Transverse colon (tissue), 4 donors: ENCODE measurements around the gene AGAP1. TPM values are rescaled to one million over a fixed set of nuclear protein-coding genes. Genes with fewer than 3 reads are reported as not detected.

Source experiments
- DNase-seq: peaks from one replicate; pipeline ENCODE4 v3.0.0-alpha.2; 2019
- H3K27ac ChIP-seq, 4 donors: fragments of 200-600 bp; sonication (generic); 2 replicates each; pipeline ENCODE4 v1.5.1; 2016 to 2018; ENCODE audit warnings: inconsistent platforms in 4 of 4
- H3K27me3 ChIP-seq: fragments of 200-600 bp; sonication (generic); 2 replicates; pipeline ENCODE4 v1.5.1; 2017; ENCODE audit warnings: inconsistent platforms
- H3K36me3 ChIP-seq, 4 donors: fragments of 200-600 bp; sonication (generic); 2 replicates each; pipeline ENCODE4 v1.5.1; 2017 to 2019; ENCODE audit warnings: inconsistent platforms in 4 of 4
- H3K4me1 ChIP-seq, 4 donors: fragments of 200-600 bp; sonication (generic); 2 replicates each; pipeline ENCODE4 v1.5.1; 2017 to 2020; ENCODE audit warnings: inconsistent platforms in 4 of 4
- H3K4me3 ChIP-seq, 4 donors: fragments of 200-600 bp; sonication (generic); 1 replicate in 1 of 4; 2 replicates in 3 of 4; pipeline versions ENCODE4 v1.5.1 to v1.6.1; 2017 to 2019; ENCODE audit warnings: inconsistent platforms in 4 of 4
- H3K9me3 ChIP-seq, 2 donors: fragments of 200-600 bp; sonication (generic); 2 replicates each; pipeline ENCODE4 v1.5.1; 2017 to 2019; ENCODE audit warnings: inconsistent platforms in 2 of 2
- EP300 ChIP-seq: sonication (generic); formaldehyde crosslinking; IDR thresholded peaks from one replicate; pipeline ENCODE4 v1.6.1; 2017; ENCODE audit warnings: antibody characterized with exemption, low read depth
- POLR2A ChIP-seq: fragments of 450-650 bp; IDR thresholded peaks from one replicate; pipeline ENCODE4 v1.6.1; 2016; ENCODE audit warnings: antibody characterized with exemption, mild to moderate bottlenecking, moderate library complexity
- POLR2AphosphoS5 ChIP-seq, 3 donors: sonication (generic); formaldehyde crosslinking; IDR thresholded peaks; one replicate each; pipeline ENCODE4 v1.6.1; 2016; ENCODE audit warnings: antibody characterized with exemption in 3 of 3
- whole genome bisulfite sequencing, 2 donors: methylation state at CpG; one replicate each; pipeline ENCODE4 v1.1.5; 2018; ENCODE audit warnings: low coverage in 1 of 2; 5-methylcytosine and 5-hydroxymethylcytosine counted together
- in situ Hi-C, 4 donors: fragments of 200-750 bp; cut with MboI; loops; one replicate each; pipeline versions ENCODE4 v1.15.0 to v1.15.1; 2017; ENCODE audit warnings: low sequenced_read_pairs in 3 of 4, low pct_ligation_motif_present in 1 of 4, low pct_unique_long_range_greater_than_20kb in 1 of 4
- intact Hi-C: fragments of 100-400 bp; cut with DNase I; formaldehyde crosslinking; loops from one replicate; pipeline ENCODE4 v1.15.1; 2023; ENCODE audit warnings: low total_unique reads
- total RNA-seq, 4 donors: library from RNA; depleted of rRNA; stranded (reverse); fragments of >200 nt; gene quantifications; one replicate each; pipeline ENCODE4 v1.1.0, GENCODE V29; 2016
- TF ChIP-seq, protein P1 (sequence below), 5 experiments: fragments of 200-600 bp in 3 of 5; fragments of 450-650 bp in 2 of 5; sonication (generic) in 3 of 5; IDR thresholded peaks; 1 replicate in 2 of 5; 2 replicates in 3 of 5; pipeline ENCODE4 v1.5.1; 2016 to 2017; ENCODE audit warnings: antibody characterized with exemption in 5 of 5, inconsistent platforms in 3 of 5, mild to moderate bottlenecking in 2 of 5, moderate library complexity in 1 of 5

The AGAP1 gene
- total RNA-seq, 4 donors from 2014 or later = 56.1 to 96.9 (median 71.2) TPM

DNA sequence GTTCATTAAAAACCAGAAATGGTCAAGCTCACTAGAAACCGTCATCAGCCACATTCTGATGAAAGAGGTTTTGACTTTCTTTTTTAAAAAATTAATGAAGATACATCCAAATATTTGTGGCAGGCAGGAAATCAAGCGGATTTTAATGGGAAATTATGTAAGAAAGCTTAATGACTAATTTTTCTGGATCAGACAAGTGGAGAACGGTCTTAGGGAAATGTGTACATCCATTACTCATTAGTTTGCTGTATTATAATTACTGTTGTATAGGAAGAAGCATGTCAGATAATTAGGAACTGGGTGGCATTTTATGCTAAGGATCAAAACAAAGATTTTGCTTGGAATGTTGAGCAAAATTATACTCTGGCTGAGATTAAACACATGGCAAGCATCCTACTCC lies 39.4 kb downstream of the AGAP1 start:
- intact Hi-C loops (no loop called here), in situ Hi-C loops (no loop called here)
- H3K27me3 ChIP-seq = no peaks in the 10 kb centered on the region
- no peak overlapping the region for H3K27ac ChIP-seq
- no peak overlapping the region for H3K4me3 ChIP-seq
- H3K9me3 ChIP-seq = no peaks in the 10 kb centered on the region
- no peaks in the 10 kb centered on the region for H3K36me3 ChIP-seq
- no peak for DNase-seq
- TF ChIP-seq, protein P1, sequence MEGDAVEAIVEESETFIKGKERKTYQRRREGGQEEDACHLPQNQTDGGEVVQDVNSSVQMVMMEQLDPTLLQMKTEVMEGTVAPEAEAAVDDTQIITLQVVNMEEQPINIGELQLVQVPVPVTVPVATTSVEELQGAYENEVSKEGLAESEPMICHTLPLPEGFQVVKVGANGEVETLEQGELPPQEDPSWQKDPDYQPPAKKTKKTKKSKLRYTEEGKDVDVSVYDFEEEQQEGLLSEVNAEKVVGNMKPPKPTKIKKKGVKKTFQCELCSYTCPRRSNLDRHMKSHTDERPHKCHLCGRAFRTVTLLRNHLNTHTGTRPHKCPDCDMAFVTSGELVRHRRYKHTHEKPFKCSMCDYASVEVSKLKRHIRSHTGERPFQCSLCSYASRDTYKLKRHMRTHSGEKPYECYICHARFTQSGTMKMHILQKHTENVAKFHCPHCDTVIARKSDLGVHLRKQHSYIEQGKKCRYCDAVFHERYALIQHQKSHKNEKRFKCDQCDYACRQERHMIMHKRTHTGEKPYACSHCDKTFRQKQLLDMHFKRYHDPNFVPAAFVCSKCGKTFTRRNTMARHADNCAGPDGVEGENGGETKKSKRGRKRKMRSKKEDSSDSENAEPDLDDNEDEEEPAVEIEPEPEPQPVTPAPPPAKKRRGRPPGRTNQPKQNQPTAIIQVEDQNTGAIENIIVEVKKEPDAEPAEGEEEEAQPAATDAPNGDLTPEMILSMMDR (IDR thresholded peaks at IDR 0.05) = no peak
- TF ChIP-seq POLR2AphosphoS5 (IDR thresholded peaks at IDR 0.05) (no peak), POLR2A (no peak), EP300 (no peak)
- WGBS, 2 donors = 61 to 70% methylated on average over 3 of the region's 3 CpGs
- H3K4me1 ChIP-seq = peaks cover 4 to 33% (median 13%) of the 10 kb centered on the region in 4 donors

DNA sequence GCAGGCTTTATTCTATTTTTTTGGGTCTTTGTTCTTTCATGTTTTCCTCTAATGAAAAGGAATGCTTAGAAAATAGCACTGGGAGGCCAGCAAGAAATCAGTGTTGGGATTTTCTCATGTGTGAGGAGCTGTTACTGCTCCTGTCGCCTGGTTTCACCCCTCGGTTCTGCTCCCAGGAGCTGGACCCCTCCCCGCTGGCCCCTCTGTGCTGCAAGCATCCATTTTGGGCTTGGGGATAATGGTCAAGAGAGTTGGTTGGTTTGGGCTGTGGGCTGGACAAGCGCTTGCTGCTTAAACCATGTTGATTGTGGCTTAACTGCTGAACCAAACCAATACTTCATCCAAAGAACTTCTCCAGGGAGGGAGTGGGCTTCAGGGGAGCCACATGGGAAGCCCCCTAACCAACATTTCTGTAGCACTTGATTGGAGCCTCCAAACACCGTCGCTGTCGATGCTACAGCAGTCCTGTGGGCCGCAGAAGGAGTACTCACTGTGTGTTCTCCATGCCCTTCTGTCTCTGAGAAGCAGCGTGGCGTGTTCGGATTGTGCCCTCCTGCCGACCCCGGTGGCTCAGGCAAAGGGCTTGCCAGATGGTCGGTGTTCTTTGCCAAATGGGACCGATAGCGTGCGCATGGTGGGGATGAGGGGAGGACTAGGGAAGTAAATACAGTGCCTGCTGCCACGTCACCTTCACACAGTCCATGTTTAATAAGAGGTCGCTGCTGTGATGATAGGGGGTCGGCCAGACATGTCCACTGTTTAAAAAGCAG lies 40.0 kb downstream of the AGAP1 start:
- intact Hi-C loops = no loop called here
- 82 to 92% methylated on average over 8 to 20 of the region's 20 CpGs for WGBS, 2 donors
- Histone ChIP-seq H3K27me3 (no peaks in the 10 kb centered on the region), H3K27ac (no peak overlapping the region), H3K4me3 (no peak overlapping the region), H3K36me3 (no peaks in the 10 kb centered on the region), H3K4me1 (peaks cover 4 to 39% (median 16%) of the 10 kb centered on the region in 4 donors), H3K9me3 (no peaks in the 10 kb centered on the region)
- no peak for DNase-seq
- TF ChIP-seq POLR2AphosphoS5 (IDR thresholded peaks at IDR 0.05) = no peak
- TF ChIP-seq POLR2A = no peak
- no peak for TF ChIP-seq EP300
- TF ChIP-seq, protein P1 (IDR thresholded peaks at IDR 0.05) = no peak
- in situ Hi-C loops = no loop called here

DNA sequence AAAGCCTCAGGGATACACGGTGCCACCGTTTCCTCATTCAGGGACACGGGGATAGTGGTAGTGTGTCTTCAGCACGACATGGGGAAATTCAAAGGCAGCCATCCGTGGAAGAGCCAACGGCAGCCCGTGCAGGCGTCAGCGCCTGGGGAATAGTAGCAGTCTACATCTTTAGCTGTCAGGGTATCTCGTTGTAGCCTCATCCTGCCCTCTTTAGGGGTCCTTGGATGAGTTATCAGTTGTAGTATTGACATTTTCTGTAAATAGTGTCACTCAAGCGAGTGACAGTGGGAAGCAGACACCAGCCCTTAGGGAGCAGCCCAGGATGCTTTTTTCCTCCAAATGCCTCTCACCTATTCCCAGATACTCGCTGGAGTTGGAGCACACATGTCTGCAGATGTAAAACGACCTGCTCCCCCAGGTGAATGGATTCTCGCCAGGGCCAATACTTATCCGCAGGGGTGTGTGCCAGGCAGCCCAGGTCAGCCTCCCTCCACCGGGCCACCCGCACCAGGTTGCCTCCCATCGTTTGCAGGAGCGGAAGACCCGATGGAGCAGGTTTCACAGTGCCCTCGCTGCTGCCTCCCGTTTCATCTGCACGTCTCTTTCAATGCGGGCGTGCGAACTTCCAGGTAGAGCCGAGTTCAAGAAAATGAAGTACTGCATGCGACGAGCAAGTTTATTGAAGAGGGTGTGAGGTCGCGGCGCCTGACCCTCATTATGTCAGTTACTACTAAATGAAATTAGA lies 41.0 kb downstream of the AGAP1 start:
- no peak overlapping the region for H3K4me3 ChIP-seq
- no peaks in the 10 kb centered on the region for H3K36me3 ChIP-seq
- no peaks in the 10 kb centered on the region for H3K9me3 ChIP-seq
- TF ChIP-seq, protein P1 (IDR thresholded peaks at IDR 0.05) = no peak
- TF ChIP-seq POLR2AphosphoS5 (IDR thresholded peaks at IDR 0.05) (no peak), EP300 (no peak), POLR2A (no peak)
- H3K4me1 ChIP-seq = peaks cover 4 to 47% (median 19%) of the 10 kb centered on the region in 4 donors
- in situ Hi-C loops = no loop called here
- no peak for DNase-seq
- 65 to 68% methylated on average over 15 to 32 of the region's 32 CpGs for WGBS, 2 donors
- no peaks in the 10 kb centered on the region for H3K27me3 ChIP-seq
- peak overlapping the region in 1 of 4 donors; percentile 42 for H3K27ac ChIP-seq
- intact Hi-C loops = no loop called here

DNA sequence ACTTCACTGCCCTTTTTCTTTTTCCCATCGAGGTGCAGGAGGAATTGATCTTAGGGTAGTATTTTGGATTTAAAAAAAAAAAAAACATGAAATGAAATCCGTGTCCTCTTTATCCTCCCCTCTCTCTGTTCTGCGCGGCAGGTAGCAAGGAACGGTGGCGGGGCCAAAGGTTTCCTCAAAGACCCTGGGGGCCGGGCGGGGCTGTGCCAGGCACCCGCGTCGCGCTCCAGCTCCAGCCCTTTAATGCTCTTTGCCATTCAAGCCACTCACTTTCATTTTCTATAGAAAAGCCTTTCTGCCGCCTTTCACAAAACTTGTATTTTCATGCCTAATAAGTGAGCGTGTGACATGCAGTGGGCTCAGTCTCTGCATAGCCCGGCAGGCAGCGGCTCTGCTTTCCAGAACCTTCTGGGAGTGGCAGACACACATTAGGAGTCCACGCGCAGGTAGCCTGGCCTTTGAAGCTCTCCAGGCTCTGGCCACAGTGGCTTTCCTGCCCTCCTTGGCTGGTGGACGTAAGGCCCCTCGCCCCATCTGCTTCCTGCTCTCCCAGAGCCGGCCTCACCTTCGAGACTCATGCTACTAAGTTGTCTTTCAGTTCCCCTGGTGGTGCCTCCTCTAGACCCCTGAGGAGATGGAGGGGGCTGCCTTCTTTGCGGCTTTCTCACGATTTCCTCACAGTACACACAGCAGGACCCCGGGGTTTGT lies 41.7 kb downstream of the AGAP1 start:
- H3K9me3 ChIP-seq = no peaks in the 10 kb centered on the region
- DNase-seq = no peak
- TF ChIP-seq POLR2A (no peak), POLR2AphosphoS5 (IDR thresholded peaks at IDR 0.05) (no peak), EP300 (no peak)
- TF ChIP-seq, protein P1 (IDR thresholded peaks at IDR 0.05) = no peak
- no peaks in the 10 kb centered on the region for H3K36me3 ChIP-seq
- peaks cover 4 to 53% (median 23%) of the 10 kb centered on the region in 4 donors for H3K4me1 ChIP-seq
- intact Hi-C loops = no loop called here
- H3K27ac ChIP-seq = peak overlapping the region in 1 of 4 donors; percentile 42
- no peak overlapping the region for H3K4me3 ChIP-seq
- WGBS, 2 donors = 58 to 66% methylated on average over 14 to 25 of the region's 25 CpGs
- in situ Hi-C loops = no loop called here
- H3K27me3 ChIP-seq = no peaks in the 10 kb centered on the region
